Activated T-cell treated with anti-CD3 and anti-CD28 coated beads, Interleukin-2, amount 50 U/mL, for 48 hours (primary cell): ENCODE data around the gene KRTCAP2.
"Not testable (repeated sequence)": the region's sequence is repeated elsewhere in the genome, so short reads cannot be mapped to it uniquely, and the experiment has no call there.

Source experiments
- DNase-seq, 2 experiments: peaks; one replicate each; pipeline ENCODE4 v3.0.0-alpha.2; 2020

The KRTCAP2 gene

GRCh38 chr1:155172732-155173477 lies at the start of gene KRTCAP2:
Gene KRTCAP2 (minus strand): TSS chr1:155173304. CDS start chr1:155173224, 80 bp downstream.
- DNase-seq: peak; percentile 96 to 97

DNA sequence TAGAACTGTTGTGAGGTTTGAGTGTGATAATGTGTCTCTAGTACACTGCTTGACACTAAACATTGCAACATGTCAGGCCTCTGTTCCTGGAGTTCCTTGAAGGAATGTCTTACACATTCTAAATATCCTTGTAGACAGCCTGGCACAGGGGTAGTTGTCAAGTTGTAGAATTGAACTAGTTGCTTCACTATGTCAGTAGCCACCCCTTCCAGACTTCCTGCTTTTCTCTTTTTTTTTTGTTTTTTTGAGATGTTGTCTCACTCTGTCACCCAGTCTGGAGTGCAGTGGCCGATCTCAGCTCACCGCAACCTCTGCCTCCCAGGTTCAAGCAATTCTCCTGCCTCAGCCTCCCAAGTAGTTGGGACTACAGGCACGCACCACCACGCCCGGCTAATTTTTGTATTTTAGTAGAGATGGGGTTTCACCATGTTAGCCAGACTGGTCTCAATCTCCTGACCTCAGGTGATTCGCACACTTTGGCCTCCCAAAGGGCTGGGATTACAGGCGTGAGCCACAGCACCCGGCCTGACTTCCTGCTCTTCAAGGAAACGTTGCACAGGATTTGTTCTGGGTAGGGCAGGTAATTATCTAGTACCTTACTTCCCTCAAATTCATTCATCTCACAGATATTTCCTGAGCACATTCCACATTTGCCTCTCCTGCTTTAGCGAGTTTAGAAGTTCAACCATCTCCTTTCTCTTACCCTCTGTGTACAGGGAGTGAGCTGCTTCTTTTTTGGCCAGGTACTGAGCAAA lies 47.3 kb upstream of the KRTCAP2 start:
- DNase-seq: not testable (repeated sequence)

GRCh38 chr1:155219592-155220031 lies 46.5 kb upstream of the KRTCAP2 start:
- peak in 1 of 2 experiments; percentile 55 for DNase-seq

- peak in 1 of 2 experiments; percentile 63 for DNase-seq
Observed at GRCh38 chr1:155218854-155219591, 45.9 kb upstream of the KRTCAP2 start.

DNA sequence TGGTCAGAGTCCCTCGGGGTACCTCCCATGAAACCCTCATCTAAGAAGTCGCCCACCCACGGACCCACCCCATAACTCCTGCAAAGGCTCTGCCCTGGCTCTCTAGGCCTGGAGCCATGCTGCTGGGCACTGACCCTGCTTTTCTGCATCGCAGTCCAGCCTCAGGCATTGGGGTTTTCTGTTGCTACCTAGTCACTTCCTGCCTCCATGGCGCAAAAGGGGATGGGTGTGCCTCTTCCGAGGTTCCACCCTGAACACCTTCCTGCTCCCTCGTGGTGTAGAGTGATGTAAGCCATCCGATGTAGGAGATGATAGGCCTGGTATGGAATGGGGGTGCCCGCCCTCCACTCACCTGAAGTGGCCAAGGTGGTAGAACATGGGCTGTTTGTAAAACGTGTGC lies 41.6 kb upstream of the KRTCAP2 start:
- DNase-seq: not testable (repeated sequence)

DNA sequence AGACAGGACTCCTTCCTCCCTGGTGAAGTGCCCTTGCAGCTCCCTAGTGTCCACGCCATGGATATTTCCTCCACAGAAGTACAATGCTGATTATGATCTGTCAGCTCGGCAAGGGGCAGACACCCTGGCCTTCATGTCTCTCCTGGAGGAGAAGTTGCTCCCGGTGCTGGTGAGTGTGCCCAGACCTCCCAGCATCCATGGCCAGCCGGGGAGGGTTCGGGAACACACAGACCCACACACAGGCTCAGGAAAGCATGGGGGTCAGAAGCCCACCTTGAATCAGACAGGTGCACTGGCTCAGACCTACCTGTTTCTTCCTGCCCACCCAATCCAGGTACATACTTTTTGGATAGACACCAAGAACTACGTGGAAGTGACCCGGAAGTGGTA lies 38.9 kb upstream of the KRTCAP2 start:
- not testable (repeated sequence) for DNase-seq

- not testable (repeated sequence) for DNase-seq
Observed at GRCh38 chr1:155211381-155212050, 38.4 kb upstream of the KRTCAP2 start.

DNA sequence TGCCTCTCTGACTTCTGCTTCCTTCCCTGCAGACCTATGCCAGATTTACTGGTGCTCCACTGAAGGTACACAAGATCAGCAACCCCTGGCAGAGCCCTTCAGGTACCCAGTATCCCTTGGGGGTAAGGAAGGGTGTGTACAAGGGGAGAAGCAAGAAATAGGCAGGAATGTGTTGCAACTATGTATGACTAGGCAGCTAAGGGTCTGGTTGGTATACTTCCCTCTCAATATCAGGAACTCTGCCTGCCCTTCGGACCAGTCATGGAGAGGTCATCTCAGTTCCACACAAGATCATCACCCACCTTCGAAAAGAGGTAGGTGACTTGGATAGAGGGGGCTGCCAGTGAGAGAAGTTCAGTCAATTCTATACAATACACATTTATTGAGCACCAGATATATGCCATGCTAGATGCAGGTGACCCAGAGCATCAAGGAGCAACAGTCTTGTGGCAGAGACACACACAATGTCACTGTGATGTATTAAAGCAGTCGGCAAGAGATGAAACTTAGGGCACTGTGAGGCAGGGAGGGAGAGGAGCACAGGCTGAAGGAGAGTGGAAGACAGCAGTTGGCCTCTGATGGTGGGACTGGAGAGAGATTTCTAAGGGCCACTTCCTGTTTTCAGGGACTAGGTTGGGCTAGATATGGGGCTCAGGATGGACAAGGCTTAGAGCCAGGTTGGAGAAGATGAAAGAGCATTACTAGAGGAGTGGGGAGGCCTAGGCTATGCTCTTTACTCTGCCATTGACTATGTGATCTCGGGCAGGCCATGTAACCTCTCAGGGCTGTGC lies 37.4 kb upstream of the KRTCAP2 start:
- DNase-seq: no peak

- DNase-seq: no peak
Observed at GRCh38 chr1:155209312-155209721, 36.2 kb upstream of the KRTCAP2 start.

GRCh38 chr1:155208541-155209311 lies 35.6 kb upstream of the KRTCAP2 start, which contains the start of gene MTX1:
Gene MTX1 (plus strand): TSS chr1:155208695. CDS start chr1:155208805, 110 bp downstream.
- peak; percentile 90 to 91 for DNase-seq

- DNase-seq: no peak
Observed at GRCh38 chr1:155207806-155208540, 34.9 kb upstream of the KRTCAP2 start, which contains the start of gene THBS3. Gene THBS3 (minus strand): TSS chr1:155207897. CDS start chr1:155207876, 21 bp downstream.

DNA sequence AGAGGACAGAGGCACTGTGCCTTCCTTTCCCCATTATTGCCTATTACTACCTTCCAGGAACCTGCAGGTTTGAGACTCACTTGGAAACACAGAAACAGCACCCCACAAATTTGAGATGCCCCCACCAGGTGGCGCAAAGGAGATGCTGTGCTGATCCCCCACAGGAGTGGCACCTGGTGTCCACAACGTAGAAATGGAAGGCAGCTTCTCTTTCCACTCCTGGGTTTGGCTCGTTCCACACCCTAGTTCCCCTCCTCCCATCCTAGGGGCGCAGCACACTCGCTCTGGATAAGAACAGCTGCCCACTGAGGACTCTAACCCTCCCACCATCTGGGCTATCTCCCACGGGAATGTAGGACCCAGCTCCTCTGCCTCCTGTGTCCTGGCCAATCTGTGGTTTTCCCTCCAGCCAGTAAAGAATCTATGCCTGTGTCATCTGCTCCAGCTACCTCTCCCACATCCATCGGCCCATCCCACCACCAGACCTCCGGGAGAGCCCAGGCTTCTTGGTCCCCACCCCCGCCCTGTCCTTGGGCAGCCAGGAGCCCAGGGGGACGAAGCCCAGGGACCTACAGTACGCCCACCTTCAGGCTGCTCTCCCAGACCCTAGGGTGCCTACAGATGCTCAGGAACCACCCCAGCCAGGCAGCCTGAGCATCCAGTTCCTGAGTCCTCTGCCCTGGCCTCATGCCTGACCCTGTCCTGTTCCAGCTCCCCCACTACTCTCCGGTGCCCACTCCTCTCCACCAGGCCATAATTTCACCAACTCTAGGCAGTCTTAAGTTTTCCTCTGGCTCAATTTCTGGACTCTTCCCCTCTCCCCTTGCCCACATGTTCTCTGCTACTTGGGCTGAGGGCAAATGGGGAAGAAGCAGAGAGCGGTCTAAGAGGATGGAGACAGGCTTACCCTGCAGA lies 34.0 kb upstream of the KRTCAP2 start:
- DNase-seq: peak; percentile 95 to 98

GRCh38 chr1:155205969-155206593 lies 33.0 kb upstream of the KRTCAP2 start:
- DNase-seq: no peak

DNA sequence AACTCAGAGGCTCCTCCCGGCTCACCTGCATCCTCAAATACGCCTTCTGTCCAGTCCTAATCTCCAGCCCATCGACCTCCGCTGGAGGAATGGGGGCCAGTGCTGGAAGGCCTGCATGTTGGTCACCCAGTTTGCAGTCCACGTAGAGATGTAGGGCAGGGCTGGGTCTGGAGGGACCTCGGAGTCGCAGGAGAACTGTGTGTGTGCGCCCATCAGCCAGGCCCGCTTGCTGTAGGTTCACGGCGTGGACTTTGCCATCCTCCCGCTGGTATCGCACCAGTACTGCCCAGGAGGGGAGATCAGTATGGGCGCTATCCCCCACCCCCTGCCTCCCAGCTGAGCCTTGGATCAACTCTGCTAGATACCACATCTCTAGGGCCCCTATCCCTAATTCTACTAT lies 31.9 kb upstream of the KRTCAP2 start:
- no peak for DNase-seq

- no peak for DNase-seq
Observed at GRCh38 chr1:155202731-155203515, 29.8 kb upstream of the KRTCAP2 start.

- DNase-seq: no peak
Observed at GRCh38 chr1:155202198-155202597, 29.1 kb upstream of the KRTCAP2 start.

DNA sequence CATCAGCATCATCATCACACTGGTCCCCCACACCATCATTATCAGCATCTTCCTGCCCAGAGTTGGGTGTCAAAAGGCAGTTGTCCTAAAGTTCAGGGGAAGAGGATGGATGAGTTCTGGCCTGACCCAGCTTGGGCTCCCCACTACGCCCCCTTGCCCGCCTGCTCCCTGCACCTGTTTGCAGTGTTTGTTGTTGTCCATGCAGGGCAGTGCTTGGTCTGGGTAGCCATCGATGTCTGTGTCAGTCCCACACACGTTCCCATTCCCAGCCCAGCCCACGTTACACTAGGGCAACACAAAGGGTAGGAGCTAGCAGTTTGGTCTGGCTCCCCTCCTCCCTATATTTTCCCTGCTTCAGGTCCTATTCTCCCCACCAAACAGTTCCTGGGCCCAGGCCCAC lies 27.8 kb upstream of the KRTCAP2 start:
- DNase-seq: no peak

DNA sequence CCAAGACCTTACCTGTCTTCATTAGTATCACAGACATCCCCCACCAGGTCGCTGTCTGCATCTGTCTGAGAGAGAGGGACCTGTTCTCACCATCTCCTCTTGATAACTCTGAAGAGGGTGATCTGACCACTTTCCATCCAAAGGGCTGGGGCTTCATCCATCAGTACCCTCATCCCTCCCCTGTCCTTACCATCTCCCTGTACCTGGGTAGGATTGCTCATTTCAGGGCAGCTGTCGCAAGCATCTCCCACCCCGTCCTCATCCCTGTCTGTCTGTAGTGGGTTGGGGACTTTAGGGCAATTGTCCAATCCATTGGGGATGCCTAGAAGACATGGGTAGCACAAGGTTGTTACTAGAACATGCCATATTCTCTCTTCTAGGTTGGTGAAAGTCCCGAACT lies 26.7 kb upstream of the KRTCAP2 start:
- DNase-seq: no peak
